Measurements from ENCODE around the gene MTG2. TPM values are rescaled to one million over a fixed set of nuclear protein-coding genes. Genes with fewer than 3 reads are reported as not detected.

MTG2 gene
- total RNA-seq, 1 donor from 2014 or later = 20.2 TPM

DNA sequence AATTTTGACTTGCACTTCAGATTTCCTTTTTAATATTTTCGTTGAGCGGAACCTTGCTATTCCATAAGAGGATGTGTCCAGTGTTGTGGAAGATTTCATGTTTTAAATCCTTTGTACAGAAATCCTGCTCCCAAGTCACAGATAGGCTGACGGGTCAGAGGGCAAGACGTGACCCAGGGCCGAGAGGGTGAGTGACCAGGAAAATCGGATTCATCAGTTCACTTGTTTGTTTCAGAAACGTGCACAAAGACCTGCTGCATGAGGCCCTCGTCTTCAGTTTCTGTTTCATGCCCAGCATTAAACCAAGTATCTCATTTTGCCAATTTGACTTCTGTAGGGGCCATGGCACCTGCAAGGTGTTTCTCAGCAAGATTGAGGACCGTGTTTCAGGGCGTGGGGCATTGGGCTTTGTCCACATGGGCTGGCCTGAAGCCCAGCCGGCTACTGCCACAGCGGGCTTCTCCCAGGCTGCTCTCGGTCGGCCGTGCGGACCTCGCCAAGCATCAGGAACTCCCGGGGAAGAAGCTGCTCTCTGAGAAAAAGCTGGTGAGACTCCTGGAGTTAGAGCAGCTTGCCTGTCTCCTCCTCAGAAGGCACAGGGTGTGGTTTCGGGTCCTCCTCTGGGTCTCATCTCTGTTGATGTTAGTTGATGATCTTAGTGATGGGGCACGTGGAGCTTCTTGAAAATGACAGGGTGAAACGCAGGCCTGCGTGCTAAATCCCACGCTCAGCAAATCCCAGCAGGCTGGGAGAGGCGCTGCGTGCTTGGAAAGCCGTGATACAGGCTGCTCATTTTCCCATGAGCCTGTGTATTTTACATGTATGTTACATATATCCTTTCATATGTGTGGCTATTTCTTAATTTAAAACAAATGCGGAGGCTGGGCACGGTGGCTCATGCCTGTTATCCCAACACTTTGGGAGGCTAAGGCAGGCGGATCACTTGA, 10.5 kb downstream of the MTG2 start:
- Mint-ChIP-seq H3K4me1 (ENCODE audit: unreplicated experiment) (peaks cover 2% of the 10 kb centered on the region), H3K36me3 (ENCODE audit: low read depth, unreplicated experiment) (peaks cover 5% of the 10 kb centered on the region), H3K4me3 (ENCODE audit: unreplicated experiment) (no peak overlapping the region), H3K9me3 (ENCODE audit: unreplicated experiment) (no peaks in the 10 kb centered on the region), H3K27me3 (ENCODE audit: unreplicated experiment) (peaks cover 2% of the 10 kb centered on the region), H3K27ac (ENCODE audit: unreplicated experiment) (no peak overlapping the region)
- DNase-seq (ENCODE audit: low spot score) = no peak
- TF ChIP-seq, protein P1, sequence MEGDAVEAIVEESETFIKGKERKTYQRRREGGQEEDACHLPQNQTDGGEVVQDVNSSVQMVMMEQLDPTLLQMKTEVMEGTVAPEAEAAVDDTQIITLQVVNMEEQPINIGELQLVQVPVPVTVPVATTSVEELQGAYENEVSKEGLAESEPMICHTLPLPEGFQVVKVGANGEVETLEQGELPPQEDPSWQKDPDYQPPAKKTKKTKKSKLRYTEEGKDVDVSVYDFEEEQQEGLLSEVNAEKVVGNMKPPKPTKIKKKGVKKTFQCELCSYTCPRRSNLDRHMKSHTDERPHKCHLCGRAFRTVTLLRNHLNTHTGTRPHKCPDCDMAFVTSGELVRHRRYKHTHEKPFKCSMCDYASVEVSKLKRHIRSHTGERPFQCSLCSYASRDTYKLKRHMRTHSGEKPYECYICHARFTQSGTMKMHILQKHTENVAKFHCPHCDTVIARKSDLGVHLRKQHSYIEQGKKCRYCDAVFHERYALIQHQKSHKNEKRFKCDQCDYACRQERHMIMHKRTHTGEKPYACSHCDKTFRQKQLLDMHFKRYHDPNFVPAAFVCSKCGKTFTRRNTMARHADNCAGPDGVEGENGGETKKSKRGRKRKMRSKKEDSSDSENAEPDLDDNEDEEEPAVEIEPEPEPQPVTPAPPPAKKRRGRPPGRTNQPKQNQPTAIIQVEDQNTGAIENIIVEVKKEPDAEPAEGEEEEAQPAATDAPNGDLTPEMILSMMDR (IDR thresholded peaks at IDR 0.05; ENCODE audit: unreplicated experiment) = no peak

DNA sequence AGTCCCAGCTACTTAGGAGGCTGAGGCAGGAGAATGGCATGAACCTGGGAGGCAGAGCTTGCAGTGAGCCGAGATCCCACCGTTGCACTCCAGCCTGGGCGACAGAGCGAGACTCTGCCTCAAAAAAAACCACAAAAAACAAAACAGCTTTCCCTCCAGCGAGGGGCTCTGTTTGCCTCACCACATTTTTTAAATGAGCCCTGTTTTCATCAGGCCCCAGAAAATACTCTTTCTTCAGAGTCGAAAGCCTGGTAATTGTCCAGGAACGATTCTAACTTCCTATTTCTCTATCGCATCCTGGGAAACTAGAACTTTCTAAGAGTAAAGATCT, 12.2 kb downstream of the MTG2 start:
- TF ChIP-seq, protein P1 (IDR thresholded peaks at IDR 0.05; ENCODE audit: unreplicated experiment) = no peak
- Mint-ChIP-seq H3K9me3 (ENCODE audit: unreplicated experiment) (no peaks in the 10 kb centered on the region), H3K27ac (ENCODE audit: unreplicated experiment) (no peak overlapping the region)

DNA sequence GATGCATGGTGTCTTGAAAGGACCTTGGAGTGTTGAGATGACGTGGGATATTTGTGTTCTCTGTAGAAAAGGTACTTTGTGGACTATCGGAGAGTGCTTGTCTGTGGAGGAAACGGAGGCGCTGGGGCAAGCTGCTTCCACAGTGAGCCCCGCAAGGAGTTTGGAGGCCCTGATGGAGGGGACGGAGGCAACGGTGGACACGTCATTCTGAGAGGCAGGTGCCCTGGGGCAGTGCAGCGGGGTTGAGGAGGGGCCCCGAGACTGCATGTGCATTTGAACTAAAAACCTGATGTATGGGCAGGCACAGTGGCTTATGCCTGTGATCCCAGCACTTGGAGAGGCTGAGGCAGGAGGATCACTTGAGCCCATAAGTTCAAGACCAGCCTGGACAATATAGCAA, 12.9 kb downstream of the MTG2 start:
- peaks cover 2% of the 10 kb centered on the region for H3K27me3 Mint-ChIP-seq (ENCODE audit: unreplicated experiment)
- no peak overlapping the region for H3K4me3 Mint-ChIP-seq (ENCODE audit: unreplicated experiment)
- H3K4me1 Mint-ChIP-seq (ENCODE audit: unreplicated experiment) = peaks cover 1% of the 10 kb centered on the region
- TF ChIP-seq, protein P1 (IDR thresholded peaks at IDR 0.05; ENCODE audit: unreplicated experiment) = no peak
- no peak overlapping the region for H3K27ac Mint-ChIP-seq (ENCODE audit: unreplicated experiment)
- DNase-seq (ENCODE audit: low spot score) = no peak
- peaks cover 22% of the 10 kb centered on the region for H3K36me3 Mint-ChIP-seq (ENCODE audit: low read depth, unreplicated experiment)
- no peaks in the 10 kb centered on the region for H3K9me3 Mint-ChIP-seq (ENCODE audit: unreplicated experiment)

More for the DNA sequence above, 12.2 kb downstream of the MTG2 start:
- Mint-ChIP-seq H3K36me3 (ENCODE audit: low read depth, unreplicated experiment) (peaks cover 16% of the 10 kb centered on the region), H3K27me3 (ENCODE audit: unreplicated experiment) (peaks cover 2% of the 10 kb centered on the region), H3K4me3 (ENCODE audit: unreplicated experiment) (no peak overlapping the region), H3K4me1 (ENCODE audit: unreplicated experiment) (peaks cover 2% of the 10 kb centered on the region)
- DNase-seq (ENCODE audit: low spot score) = no peak

DNA sequence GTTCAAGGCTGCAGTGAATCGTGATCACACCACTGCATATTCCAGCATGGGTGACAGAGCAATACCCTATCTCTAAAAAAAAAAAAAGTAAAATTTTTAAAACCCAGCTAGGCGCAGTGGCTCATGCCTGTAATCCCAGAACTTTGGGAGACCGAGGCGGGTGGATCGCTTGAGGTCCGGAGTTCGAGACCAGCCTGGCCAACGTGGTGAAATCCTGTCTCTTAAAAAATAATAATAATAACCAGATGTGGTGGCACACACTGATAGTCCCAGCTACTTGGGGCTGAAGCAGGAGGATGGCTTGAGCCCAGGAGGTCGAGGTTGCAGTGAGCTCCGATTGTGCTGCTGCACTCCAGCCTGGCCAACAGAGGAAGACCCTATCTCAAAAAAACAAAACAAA, 13.5 kb downstream of the MTG2 start:
- H3K9me3 Mint-ChIP-seq (ENCODE audit: unreplicated experiment) = no peaks in the 10 kb centered on the region
- no peak overlapping the region for H3K27ac Mint-ChIP-seq (ENCODE audit: unreplicated experiment)
- no peak for DNase-seq (ENCODE audit: low spot score)
- peaks cover 22% of the 10 kb centered on the region for H3K36me3 Mint-ChIP-seq (ENCODE audit: low read depth, unreplicated experiment)
- H3K4me3 Mint-ChIP-seq (ENCODE audit: unreplicated experiment) = no peak overlapping the region
- TF ChIP-seq, protein P1 (IDR thresholded peaks at IDR 0.05; ENCODE audit: unreplicated experiment) = no peak
- no peaks in the 10 kb centered on the region for H3K4me1 Mint-ChIP-seq (ENCODE audit: unreplicated experiment)
- H3K27me3 Mint-ChIP-seq (ENCODE audit: unreplicated experiment) = peaks cover under 1% of the 10 kb centered on the region

DNA sequence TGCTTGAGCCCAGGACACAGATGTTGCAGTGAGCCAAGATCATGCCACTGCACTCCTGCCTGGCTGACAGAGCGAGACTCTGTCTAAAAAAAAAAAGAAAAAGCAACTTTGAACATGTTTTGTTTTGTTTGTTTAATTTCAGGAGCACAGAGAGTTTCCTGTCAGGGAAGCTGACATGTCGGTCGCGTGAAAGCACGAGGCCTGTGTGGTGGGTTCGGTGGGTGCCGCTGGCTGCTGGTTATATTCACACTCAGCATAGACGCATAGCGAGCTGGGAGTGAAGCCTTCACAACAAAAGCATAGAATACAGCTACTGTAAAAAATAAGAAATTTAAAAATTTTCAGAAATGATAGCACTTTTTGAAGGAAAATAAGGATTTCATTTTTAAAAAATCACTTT, 14.5 kb downstream of the MTG2 start:
- Mint-ChIP-seq H3K27ac (ENCODE audit: unreplicated experiment) (no peak overlapping the region), H3K9me3 (ENCODE audit: unreplicated experiment) (no peaks in the 10 kb centered on the region), H3K36me3 (ENCODE audit: low read depth, unreplicated experiment) (peaks cover 22% of the 10 kb centered on the region), H3K4me1 (ENCODE audit: unreplicated experiment) (peaks cover 3% of the 10 kb centered on the region), H3K4me3 (ENCODE audit: unreplicated experiment) (no peak overlapping the region), H3K27me3 (ENCODE audit: unreplicated experiment) (no peaks in the 10 kb centered on the region)
- DNase-seq (ENCODE audit: low spot score) = no peak
- TF ChIP-seq, protein P1 (IDR thresholded peaks at IDR 0.05; ENCODE audit: unreplicated experiment) = no peak

Data from endothelial cell (in vitro differentiated cells).